ENCODE measurements around the gene MPRIP. TPM values are rescaled to one million over a fixed set of nuclear protein-coding genes. Genes with fewer than 3 reads are reported as not detected.

The MPRIP gene
- total and polyA plus RNA-seq, 2 of the 13 experiments (the other 11 are each of a cell fraction or from before 2014, with no cell fraction given) = 50.2 to 52.4 TPM

Small RNA genes lying within 50 kb of the gene (small RNA-seq; reads per million reads assigned to genes)
- gene RNU6-767P (ENCODE audit: insufficient read depth in 2 of 3, insufficient read length in 3 of 3, low read depth in 2 of 3, low replicate concordance in 1 of 3) = 0 reads per million in 3 experiments

Other genes starting within 250 kb of the MPRIP start
- gene TNFRSF13B, start 70.3 kb upstream of the MPRIP start, total RNA-seq (2016; rRNA removed; fragmentation: Illumina TruSeq; extraction: Trizol) = not detected in 2 replicates
- not detected in 2 replicates for gene TNFRSF13B, start 70.3 kb upstream of the MPRIP start, polyA plus RNA-seq (2011; rRNA removed)
- gene PLD6, start 163.9 kb downstream of the MPRIP start, total RNA-seq (2016; rRNA removed; fragmentation: Illumina TruSeq; extraction: Trizol) = 6.4 and 11.4 TPM in 2 replicates
- 4.8 and 5.2 TPM in 2 replicates for gene PLD6, start 163.9 kb downstream of the MPRIP start, polyA plus RNA-seq (2011; rRNA removed)
- 21.8 and 24.9 TPM in 2 replicates for gene FLCN, start 194.7 kb downstream of the MPRIP start, total RNA-seq (2016; rRNA removed; fragmentation: Illumina TruSeq; extraction: Trizol)
- gene FLCN, start 194.7 kb downstream of the MPRIP start, polyA plus RNA-seq (2011; rRNA removed) = 16.6 and 20.2 TPM in 2 replicates
- 103 and 143 TPM in 2 replicates for gene COPS3, start 238.8 kb downstream of the MPRIP start, total RNA-seq (2016; rRNA removed; fragmentation: Illumina TruSeq; extraction: Trizol)
- 34.1 and 46.3 TPM in 2 replicates for gene COPS3, start 238.8 kb downstream of the MPRIP start, polyA plus RNA-seq (2011; rRNA removed)